ENCODE data around the gene UTP3.
"Not testable (repeated sequence)": the region's sequence is repeated elsewhere in the genome, so short reads cannot be mapped to it uniquely, and the experiment has no call there.

Gene UTP3

GRCh38 chr4:70718811-70719604 lies 30.7 kb downstream of the UTP3 start:
- no peak for DNase-seq

- no peak for DNase-seq
Observed at GRCh38 chr4:70721747-70722146, 33.4 kb downstream of the UTP3 start, which contains the start of gene RUFY3. Gene RUFY3, plus strand, starts transcription at chr4:70721964. Its CDS starts 610 bp downstream, at chr4:70722574.

GRCh38 chr4:70722199-70722791 lies 34.0 kb downstream of the UTP3 start:
- DNase-seq, result peak; percentile 48

- DNase-seq, result no peak
Observed at GRCh38 chr4:70724463-70724862, 36.1 kb downstream of the UTP3 start.

GRCh38 chr4:70725633-70726032 lies 37.3 kb downstream of the UTP3 start:
- no peak for DNase-seq

- DNase-seq, result not testable (repeated sequence)
Observed at GRCh38 chr4:70726515-70726914, 38.2 kb downstream of the UTP3 start.

GRCh38 chr4:70728091-70728490 lies 39.8 kb downstream of the UTP3 start:
- DNase-seq, result no peak

GRCh38 chr4:70732878-70733277 lies 44.5 kb downstream of the UTP3 start:
- not testable (repeated sequence) for DNase-seq

- DNase-seq, result peak; percentile 73
Observed at GRCh38 chr4:70734168-70734954, 46.0 kb downstream of the UTP3 start.

GRCh38 chr4:70734971-70735370 lies 46.6 kb downstream of the UTP3 start:
- DNase-seq, result peak; percentile 12

- peak; percentile 47 for DNase-seq
Observed at GRCh38 chr4:70735915-70736314, 47.6 kb downstream of the UTP3 start.

- DNase-seq, result peak; percentile 30
Observed at GRCh38 chr4:70737006-70737405, 48.7 kb downstream of the UTP3 start.

GRCh38 chr4:70737409-70737808 lies 49.1 kb downstream of the UTP3 start:
- no peak for DNase-seq

- no peak for DNase-seq
Observed at GRCh38 chr4:70739496-70740337, 51.4 kb downstream of the UTP3 start.
